Right lobe of liver (tissue), 4 donors: ENCODE data around the gene ABCC5.

Experiments
- POLR2A ChIP-seq: fragments of 450-650 bp; IDR thresholded peaks from one replicate; pipeline ENCODE4 v1.6.1; 2017; ENCODE audit warnings: antibody characterized with exemption, mild to moderate bottlenecking
- TF ChIP-seq, protein P1 (sequence below), 4 donors: fragments of 200-600 bp in 3 of 4; fragments of 450-650 bp in 1 of 4; IDR thresholded peaks; one replicate each; pipeline versions ENCODE4 v1.5.1 to v1.8.0; 2016 to 2022; ENCODE audit warnings: antibody characterized with exemption in 4 of 4, mild to moderate bottlenecking in 2 of 4
- donor health status: DM: no; HTN: no; CAD: no.
- donor health status: DM: no; HTN: no; CAD: no.
- donor health status: DM: no; HTN: yes; CAD: no.

DNA sequence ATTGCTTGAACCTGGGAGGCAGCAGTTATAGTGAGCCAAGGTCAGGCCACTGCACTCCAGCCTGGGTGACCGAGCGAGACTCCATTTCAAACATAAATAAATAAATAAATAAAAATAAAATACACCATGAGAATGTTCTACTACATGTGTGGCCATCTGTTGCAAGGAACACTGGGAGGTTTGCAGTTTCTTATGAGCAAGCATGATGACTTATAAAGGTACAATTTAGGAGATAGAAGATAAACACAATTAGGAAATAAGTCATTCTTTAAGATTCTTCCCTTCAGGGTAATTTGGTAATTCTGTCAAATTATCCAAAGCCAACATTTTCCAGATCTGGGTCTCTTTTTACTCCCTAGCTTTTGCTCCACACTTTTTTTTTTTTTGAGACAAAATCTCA is 48.5 kb upstream of the ABCC5 start:
- TF ChIP-seq, protein P1, sequence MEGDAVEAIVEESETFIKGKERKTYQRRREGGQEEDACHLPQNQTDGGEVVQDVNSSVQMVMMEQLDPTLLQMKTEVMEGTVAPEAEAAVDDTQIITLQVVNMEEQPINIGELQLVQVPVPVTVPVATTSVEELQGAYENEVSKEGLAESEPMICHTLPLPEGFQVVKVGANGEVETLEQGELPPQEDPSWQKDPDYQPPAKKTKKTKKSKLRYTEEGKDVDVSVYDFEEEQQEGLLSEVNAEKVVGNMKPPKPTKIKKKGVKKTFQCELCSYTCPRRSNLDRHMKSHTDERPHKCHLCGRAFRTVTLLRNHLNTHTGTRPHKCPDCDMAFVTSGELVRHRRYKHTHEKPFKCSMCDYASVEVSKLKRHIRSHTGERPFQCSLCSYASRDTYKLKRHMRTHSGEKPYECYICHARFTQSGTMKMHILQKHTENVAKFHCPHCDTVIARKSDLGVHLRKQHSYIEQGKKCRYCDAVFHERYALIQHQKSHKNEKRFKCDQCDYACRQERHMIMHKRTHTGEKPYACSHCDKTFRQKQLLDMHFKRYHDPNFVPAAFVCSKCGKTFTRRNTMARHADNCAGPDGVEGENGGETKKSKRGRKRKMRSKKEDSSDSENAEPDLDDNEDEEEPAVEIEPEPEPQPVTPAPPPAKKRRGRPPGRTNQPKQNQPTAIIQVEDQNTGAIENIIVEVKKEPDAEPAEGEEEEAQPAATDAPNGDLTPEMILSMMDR (IDR thresholded peaks at IDR 0.05), result no peak
- no peak for TF ChIP-seq POLR2A
